GM12801 (cell line): ENCODE measurements around the gene SLCO4A1.

Experiments
- CTCF ChIP-seq: IDR thresholded peaks from one replicate; pipeline ENCODE4 v1.5.1; 2011; ENCODE audit warnings: control low read depth; ENCODE audit not compliant: insufficient read length; ENCODE audit errors: extremely low read depth

Gene SLCO4A1

GRCh38 chr20:62603907-62604785, 38.2 kb upstream of the SLCO4A1 start:
- no peak for TF ChIP-seq CTCF

DNA sequence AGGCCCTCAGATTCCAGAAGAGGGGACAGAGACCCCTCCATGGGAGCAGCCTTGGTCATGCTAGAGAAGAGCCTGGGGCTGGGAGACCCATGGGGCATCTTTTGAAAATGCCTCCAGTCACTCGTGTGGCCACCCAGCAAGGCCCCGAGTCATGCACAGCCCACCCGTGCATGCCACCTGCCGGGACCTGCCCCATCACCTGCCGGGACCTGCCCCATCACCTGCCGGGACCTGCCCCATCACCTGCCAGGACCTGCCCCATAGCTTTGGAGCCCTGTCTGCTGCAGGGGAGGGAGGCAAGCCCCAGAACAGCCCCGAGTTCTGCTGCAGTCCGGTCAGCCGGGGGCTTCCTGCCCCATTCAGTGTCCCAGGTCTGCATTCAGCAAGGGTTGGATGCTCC, 37.5 kb upstream of the SLCO4A1 start:
- no peak for TF ChIP-seq CTCF

GRCh38 chr20:62605236-62605943, 36.9 kb upstream of the SLCO4A1 start:
- TF ChIP-seq CTCF, result no peak

DNA sequence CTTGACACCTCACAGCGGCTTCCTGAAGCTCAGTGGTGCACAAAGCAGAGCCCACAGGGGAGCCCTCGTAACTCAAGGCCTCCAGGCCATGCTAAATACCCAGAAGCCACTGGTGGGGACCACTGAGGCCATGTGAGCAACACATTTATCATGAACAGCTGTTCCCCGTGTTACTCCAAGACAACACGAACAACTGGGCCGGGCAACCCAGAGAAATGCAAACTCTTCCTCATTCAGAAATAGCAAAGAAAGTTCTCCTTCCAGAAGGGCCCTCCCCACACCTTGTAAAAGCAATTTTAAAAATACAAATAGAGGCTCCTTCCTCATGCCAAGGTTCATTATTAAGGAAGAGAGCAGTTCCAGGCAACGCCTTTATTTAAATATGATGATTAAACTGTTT, 36.3 kb upstream of the SLCO4A1 start:
- no peak for TF ChIP-seq CTCF

DNA sequence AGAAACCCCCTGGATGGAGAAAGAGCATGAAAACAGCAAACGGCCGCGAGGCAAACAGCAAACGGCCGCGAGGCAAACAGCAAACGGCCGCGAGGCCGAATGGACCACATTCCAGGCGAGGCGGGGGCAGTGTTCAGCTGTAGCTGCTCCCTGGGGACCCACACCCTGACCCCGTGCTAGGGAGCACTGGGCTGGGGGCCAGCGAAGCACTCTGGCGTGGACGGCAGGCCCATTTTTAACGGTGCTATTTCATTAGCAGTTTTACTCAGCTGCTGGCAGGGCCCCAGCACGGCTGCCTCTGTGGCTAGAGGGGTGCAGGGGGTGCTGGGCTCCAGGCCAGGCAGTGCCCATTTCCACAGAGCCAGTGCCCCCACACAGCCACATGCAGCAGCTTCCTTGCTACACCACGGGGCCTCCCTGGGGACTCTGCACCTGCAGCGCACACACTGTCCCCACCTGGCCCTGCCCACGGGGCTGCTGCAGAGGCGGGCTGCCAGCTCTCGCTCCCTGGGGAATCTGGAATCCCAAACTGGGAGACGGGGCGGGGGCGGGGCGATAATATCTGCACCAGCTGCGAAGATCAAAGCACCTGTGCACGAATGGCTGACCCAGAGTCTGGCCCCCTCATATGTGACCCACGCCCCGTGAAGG, 35.6 kb upstream of the SLCO4A1 start:
- no peak for TF ChIP-seq CTCF

DNA sequence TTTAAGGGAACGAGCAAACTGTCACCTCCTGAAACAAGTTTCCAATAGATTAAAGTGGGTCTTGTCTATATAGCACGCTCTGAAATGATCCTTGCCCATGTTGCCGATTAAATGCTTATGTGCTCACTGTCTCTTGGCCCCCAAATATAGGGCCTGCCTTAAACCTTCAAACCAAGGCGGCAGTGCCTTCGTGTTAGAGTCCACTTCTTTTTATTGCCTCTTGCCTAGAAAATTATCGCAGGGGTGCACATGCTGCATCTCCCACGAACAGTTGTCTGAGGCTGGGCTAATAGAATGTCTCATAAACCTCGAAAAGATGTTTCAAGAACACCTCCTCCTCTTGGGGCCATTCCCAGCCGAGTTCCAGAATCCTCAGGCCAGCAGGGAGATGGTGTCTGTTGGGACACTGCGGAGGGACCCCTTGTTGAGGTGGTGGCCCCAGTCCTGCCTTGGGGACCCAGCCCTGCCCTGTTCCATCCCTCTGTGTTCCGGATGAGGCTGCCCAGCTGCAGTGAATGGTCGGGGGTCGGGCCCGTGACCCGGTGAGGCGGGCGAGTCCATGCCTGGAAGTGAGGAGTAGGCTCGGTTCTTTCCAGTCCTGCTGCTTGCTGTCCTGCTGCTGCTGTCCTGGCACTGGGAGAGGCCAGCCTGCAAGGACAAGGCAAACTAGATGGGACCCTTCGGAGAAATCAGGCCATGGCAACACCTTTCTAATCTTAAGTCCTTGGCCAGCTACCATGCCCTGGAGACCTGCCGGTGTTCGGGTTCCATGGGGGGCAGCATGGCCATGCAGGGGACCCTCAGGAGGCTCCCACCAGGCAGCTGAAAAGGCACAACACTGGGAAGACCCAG, 34.7 kb upstream of the SLCO4A1 start:
- TF ChIP-seq CTCF, result no peak

DNA sequence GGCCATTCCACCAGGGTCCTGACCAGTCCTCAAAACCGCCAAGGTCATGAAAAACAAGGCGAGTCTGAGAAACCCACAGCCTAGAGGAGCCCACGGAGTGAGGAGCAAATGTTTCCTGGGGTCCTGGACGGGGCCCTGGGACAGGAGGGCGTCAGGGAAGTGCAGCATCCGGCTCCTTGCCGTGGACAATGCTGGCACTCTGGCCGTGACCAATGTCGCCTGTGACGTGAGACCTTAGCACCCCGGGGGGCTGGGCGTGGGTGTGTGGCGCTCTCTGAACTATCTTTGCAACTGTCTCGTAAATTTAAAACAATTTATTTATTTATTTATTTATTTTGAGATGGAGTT, 34.1 kb upstream of the SLCO4A1 start:
- no peak for TF ChIP-seq CTCF
